ENCODE measurements around the gene MRPS12.
A peak's percentile ranks its signal among the peaks of the same experiment; 100 is the strongest.
"Not testable (repeated sequence)": the region's sequence is repeated elsewhere in the genome, so short reads cannot be mapped to it uniquely, and the experiment has no call there.

Gene MRPS12

DNA sequence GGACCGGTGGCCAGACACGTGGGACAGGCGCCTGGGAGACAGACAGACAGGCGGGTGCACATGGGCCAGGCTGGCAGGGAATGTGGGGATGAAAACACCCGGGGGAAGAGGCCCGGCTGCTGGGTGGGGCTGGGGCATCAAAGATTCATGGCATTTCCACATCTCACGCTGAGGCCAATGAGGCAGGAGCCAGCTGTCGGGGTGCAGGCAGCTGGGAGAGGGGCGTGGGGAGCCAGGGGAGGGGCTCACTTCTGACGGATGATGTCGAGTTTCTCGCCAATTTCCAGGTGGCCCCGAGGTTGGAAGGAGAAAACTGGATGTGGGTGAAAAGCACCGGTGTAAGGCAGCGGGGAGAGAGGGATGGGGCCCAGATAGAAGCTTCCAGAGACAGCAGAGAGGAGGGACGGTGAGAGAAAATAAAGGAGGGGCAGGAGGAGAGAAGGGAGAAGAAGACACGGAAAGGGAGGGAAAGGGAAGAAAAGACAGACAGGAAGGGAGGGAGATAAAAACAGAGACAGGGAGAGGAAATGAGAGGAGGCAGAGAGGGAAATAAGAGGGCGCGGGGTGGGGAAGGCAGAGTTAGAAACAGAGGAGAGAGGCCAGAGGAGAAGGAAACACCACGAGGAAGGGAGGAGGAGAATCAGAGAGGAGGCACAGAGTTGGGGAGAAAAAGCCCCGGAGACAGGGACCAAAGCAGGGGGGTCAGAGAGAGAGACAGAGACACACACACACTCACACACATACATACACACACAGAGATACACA is 10.7 kb upstream of the MRPS12 start:
- no peaks in the 10 kb centered on the region for H3K4me1 Mint-ChIP-seq
- no peaks in the 10 kb centered on the region for H3K27me3 Mint-ChIP-seq
- H3K27ac Mint-ChIP-seq: no peak overlapping the region
- ATAC-seq: no peak
- H3K36me3 Mint-ChIP-seq: peaks cover 23% of the 10 kb centered on the region
- H3K4me3 Mint-ChIP-seq: no peak overlapping the region
- no peaks in the 10 kb centered on the region for H3K9me3 Mint-ChIP-seq

DNA sequence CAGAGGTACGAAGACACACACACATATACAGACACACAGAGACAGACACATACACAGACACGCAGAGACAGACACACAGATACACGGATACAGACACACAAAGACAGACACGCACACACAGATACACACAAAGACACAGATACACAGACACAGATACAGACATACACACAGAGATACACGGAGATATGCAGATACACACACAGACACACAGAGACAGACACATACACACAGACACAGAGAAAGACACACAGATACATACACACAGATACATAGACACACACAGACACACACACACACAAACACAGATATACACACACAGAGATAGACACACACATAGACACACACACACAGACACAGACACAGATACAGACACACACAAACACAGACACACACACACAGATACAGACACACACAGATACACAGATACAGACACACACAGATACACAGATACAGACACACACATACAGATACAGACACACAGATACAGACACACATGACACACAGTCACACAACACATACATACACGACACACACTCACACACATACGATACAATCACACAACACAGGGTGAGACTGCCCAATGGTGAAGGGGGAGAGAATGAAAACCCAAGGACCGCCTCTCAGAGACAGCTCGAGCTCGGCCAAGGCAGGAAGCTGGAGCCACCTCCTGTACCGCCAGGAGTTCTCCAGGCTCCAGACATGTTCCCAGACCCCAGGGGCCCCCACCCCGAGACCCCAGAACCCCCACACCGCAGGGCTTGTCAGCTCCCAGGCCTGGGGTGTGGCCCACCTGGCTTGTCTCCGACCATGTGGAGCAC is 9.9 kb upstream of the MRPS12 start:
- Mint-ChIP-seq H3K4me3 (no peak overlapping the region), H3K4me1 (no peaks in the 10 kb centered on the region), H3K9me3 (no peaks in the 10 kb centered on the region), H3K36me3 (peaks cover 21% of the 10 kb centered on the region), H3K27ac (no peak overlapping the region), H3K27me3 (no peaks in the 10 kb centered on the region)
- ATAC-seq: no peak

DNA sequence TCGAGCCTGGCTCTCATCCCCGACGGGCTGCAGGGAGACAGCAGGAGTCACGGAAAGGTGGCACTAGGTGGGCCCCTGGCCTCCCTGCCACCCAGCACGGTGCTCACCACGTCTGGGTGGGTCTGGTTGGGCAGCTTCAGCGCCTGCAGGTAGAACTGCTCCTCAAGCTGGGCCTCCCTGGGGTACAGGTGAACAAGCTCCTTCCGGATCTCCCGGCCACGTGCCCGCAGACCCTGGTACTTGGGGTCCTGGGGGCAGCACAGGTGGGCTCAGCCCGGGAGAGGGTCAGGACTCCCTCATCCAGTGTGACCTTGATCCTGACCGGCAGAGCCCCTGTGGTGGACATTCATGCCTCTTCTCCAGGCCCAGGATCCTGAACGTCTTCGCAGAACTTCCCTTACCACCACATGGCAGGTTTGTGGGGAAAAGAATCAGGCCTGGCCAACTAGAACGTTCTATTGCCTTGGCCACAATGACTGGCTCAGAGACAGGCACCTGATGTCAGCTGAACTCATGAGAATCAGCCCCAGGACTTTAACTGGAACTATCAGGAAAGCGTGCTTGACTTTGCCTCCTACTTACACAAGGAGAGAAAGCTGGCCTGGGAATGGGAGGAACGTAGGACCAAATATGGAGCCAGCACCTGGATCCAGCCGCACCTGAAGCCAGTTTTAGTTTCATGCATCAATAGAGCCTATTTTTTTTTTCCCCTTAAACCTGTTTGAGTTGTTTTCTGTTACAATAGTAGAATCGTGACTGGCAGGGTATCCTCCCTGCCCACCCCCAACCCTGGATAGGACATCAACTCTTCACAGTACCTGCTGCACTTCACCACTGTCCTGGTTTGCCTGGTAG is 9.1 kb upstream of the MRPS12 start:
- H3K36me3 Mint-ChIP-seq: peaks cover 14% of the 10 kb centered on the region
- H3K27me3 Mint-ChIP-seq: no peaks in the 10 kb centered on the region
- no peaks in the 10 kb centered on the region for H3K9me3 Mint-ChIP-seq
- H3K27ac Mint-ChIP-seq: no peak overlapping the region
- H3K4me3 Mint-ChIP-seq: no peak overlapping the region
- ATAC-seq: peak; percentile 18
- H3K4me1 Mint-ChIP-seq: no peaks in the 10 kb centered on the region

GRCh38 chr19:38922482-38922881 is 8.3 kb upstream of the MRPS12 start:
- Mint-ChIP-seq H3K4me1 (no peaks in the 10 kb centered on the region), H3K9me3 (no peaks in the 10 kb centered on the region), H3K4me3 (no peak overlapping the region), H3K36me3 (peaks cover 14% of the 10 kb centered on the region), H3K27ac (no peak overlapping the region), H3K27me3 (no peaks in the 10 kb centered on the region)
- ATAC-seq: no peak

DNA sequence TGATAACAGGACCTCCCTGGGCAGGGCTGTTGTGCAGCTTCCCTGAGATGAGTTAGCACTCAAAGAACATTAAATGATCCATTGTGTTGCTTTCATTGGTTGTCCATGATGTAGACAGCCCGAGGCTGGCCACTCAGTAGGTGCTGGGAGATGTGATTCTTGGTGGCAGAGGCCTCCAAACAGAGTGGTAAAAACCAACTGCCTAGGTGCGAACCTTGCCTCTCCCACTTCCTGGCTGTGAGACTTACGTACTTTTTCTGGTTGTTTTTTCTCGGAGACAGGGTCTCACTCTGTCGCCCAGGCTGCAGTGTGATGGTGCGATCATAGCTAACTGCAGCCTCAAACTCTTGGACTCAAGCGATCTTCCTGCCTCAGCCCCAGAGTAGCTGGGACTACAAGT is 6.4 kb upstream of the MRPS12 start:
- Mint-ChIP-seq H3K27ac (no peak overlapping the region), H3K9me3 (no peaks in the 10 kb centered on the region), H3K36me3 (peaks cover 14% of the 10 kb centered on the region), H3K27me3 (no peaks in the 10 kb centered on the region), H3K4me1 (peaks cover 4% of the 10 kb centered on the region), H3K4me3 (no peak overlapping the region)
- ATAC-seq: no peak

DNA sequence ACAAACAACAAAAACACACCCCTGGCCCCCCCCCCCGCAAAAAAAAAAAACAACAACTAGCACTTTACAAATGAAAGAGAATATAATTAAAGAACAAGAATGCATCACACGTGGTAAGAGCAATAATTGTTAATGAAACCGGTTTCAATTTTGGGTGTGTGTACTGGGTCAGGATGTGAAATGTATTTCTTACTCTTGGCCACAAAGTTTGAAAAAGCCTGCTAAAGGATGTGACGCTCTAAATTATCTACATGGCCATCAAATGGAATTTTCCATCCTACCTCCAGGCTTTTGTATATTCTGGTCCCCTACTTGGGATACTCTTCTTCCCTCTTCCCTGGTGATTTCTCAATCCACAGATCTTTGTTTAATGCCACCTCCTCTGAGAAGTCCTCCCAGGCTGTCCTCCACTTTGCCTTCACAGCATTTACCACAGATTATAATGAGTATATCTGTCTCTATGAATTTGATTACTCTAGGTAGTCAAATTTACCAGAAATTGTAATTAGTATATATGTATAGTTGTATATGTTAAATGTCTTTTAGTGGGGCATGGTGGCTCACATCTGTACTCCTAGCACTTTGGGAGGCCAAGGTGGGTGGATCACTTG is 2.2 kb upstream of the MRPS12 start:
- H3K27ac Mint-ChIP-seq: peak overlapping the region; percentile 97
- H3K36me3 Mint-ChIP-seq: peaks cover 20% of the 10 kb centered on the region
- no peaks in the 10 kb centered on the region for H3K27me3 Mint-ChIP-seq
- no peak for ATAC-seq
- no peak overlapping the region for H3K4me3 Mint-ChIP-seq
- H3K9me3 Mint-ChIP-seq: no peaks in the 10 kb centered on the region
- H3K4me1 Mint-ChIP-seq: peaks cover 40% of the 10 kb centered on the region

DNA sequence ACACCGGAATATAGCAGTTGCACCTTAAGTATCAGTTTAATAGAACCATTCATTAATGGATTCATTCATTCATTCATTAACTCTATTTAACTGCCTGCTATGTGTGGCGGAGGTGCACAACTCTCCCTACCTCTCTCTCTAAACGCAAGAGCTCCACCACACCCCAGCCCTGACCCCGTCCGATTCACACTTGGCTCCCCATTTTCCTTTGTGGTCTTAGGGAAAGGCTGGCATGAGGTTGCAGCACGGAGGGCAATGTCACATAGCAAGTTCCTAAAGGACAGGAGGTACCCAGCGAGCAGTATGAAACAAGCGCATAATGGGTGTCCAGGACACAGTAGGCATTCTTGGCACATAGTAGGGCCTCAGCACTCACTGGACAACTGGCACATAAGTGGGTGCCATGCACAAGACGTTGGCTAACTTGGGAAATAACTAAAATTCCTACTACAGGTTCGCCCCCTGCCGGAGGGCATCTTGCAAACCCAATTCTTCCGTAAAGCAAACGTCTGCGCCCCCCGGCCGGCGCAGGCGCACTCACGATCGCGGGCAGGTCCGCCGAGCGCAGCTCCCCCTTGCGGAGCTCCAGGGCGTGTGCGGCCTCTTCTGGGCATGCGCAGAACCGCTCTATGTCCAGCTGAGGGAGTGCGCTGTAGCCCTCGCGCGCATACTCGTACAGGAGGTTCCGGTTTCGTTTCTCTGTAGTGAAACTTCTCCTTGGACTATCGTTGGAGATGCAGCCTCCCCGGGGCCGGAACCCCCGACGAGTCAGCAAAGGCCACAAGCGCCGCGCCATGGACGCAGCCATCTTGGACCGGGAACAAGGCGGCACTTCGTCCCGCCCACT is 592 bp upstream of the MRPS12 start, which contains the start of gene SARS2:
Gene SARS2 (minus strand): TSS at position 835 of the 847 bp plus-strand sequence. CDS start 27 bp downstream, at position 808.
- Mint-ChIP-seq H3K27me3 (no peaks in the 10 kb centered on the region), H3K4me1 (peaks cover 45% of the 10 kb centered on the region), H3K36me3 (peaks cover 33% of the 10 kb centered on the region), H3K27ac (peak within 1 kb of the TSS; percentile 97), H3K4me3 (peak within 1 kb of the TSS; percentile 82), H3K9me3 (peaks cover 4% of the 10 kb centered on the region)
- peak; percentile 82 for ATAC-seq

DNA sequence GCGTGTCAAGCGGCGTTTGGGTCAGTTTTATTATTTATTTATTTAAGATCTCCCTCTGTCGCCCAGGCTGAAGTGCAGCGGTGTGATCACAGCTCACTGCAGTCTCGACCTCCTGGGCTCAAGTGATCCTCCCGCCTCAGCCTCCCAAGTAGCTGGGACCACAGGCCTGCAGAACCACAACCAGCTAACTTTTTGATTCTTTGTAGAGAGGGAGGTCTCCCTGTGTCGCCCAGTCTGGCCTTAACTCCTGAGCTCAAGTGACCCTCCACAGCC is 713 bp downstream of the MRPS12 start:
- peak overlapping the region; percentile 82 for H3K4me3 Mint-ChIP-seq
- peak overlapping the region; percentile 97 for H3K27ac Mint-ChIP-seq
- H3K4me1 Mint-ChIP-seq: peaks cover 45% of the 10 kb centered on the region
- no peaks in the 10 kb centered on the region for H3K27me3 Mint-ChIP-seq
- peaks cover 39% of the 10 kb centered on the region for H3K36me3 Mint-ChIP-seq
- H3K9me3 Mint-ChIP-seq: peaks cover 4% of the 10 kb centered on the region
- ATAC-seq: no peak

GRCh38 chr19:38932425-38933179 is 1.9 kb downstream of the MRPS12 start:
- peaks cover 39% of the 10 kb centered on the region for H3K36me3 Mint-ChIP-seq
- H3K9me3 Mint-ChIP-seq: peaks cover 4% of the 10 kb centered on the region
- H3K4me3 Mint-ChIP-seq: peak overlapping the region; percentile 36
- H3K27ac Mint-ChIP-seq: no peak overlapping the region
- ATAC-seq: no peak
- H3K27me3 Mint-ChIP-seq: no peaks in the 10 kb centered on the region
- peaks cover 45% of the 10 kb centered on the region for H3K4me1 Mint-ChIP-seq

DNA sequence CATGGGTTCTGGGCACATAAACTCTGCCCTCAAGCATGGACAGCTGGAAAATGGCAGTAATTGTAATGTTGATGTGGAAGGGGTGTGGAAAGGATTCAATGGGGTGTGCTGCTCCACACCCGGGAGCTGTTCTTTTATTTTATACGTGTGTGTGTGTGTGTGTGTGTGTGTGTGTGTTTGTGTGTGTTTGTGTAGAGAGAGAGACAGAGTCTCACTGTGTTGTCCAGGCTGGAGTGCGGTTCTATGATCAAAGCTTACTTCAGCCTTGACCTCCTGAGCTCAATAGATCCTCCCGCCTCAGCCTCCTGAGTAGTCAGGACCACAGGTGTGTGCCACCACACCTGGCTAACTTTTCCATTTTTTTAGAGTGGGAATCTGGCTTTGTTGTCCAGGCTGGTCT is 2.8 kb downstream of the MRPS12 start:
- H3K27ac Mint-ChIP-seq: no peak overlapping the region
- peaks cover 4% of the 10 kb centered on the region for H3K9me3 Mint-ChIP-seq
- H3K4me1 Mint-ChIP-seq: peaks cover 45% of the 10 kb centered on the region
- H3K4me3 Mint-ChIP-seq: no peak overlapping the region
- no peaks in the 10 kb centered on the region for H3K27me3 Mint-ChIP-seq
- H3K36me3 Mint-ChIP-seq: peaks cover 39% of the 10 kb centered on the region
- ATAC-seq: no peak

GRCh38 chr19:38939957-38940356 is 9.2 kb downstream of the MRPS12 start:
- H3K9me3 Mint-ChIP-seq: peaks cover under 1% of the 10 kb centered on the region
- H3K4me3 Mint-ChIP-seq: no peak overlapping the region
- H3K36me3 Mint-ChIP-seq: peaks cover 12% of the 10 kb centered on the region
- no peaks in the 10 kb centered on the region for H3K4me1 Mint-ChIP-seq
- H3K27me3 Mint-ChIP-seq: peaks cover 28% of the 10 kb centered on the region
- ATAC-seq: no peak
- no peak overlapping the region for H3K27ac Mint-ChIP-seq

DNA sequence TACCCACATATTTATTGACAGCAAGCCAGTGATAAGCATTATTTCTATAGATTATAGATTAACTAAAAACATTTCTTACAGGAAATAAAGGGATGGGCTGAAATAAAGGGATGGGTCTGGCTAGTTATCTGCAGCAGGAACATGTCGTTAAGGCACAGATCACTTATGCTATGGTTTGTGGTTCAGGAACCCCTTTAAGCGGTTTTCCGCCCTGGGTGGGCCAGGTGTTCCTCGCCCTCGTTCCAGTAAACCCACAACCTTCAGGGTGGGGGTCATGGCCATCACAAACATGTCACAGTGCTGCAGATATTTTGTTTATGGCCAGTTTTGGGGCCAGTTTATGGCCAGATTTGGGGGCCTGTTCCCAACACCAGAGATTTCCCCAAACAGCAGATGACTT is 10.7 kb downstream of the MRPS12 start:
- peaks cover 31% of the 10 kb centered on the region for H3K27me3 Mint-ChIP-seq
- H3K4me1 Mint-ChIP-seq, H3K9me3 Mint-ChIP-seq, H3K36me3 Mint-ChIP-seq, H3K27ac Mint-ChIP-seq, H3K4me3 Mint-ChIP-seq, ATAC-seq: not testable (repeated sequence)

GRCh38 chr19:38941979-38942378 is 11.2 kb downstream of the MRPS12 start:
- no peak for ATAC-seq
- no peaks in the 10 kb centered on the region for H3K9me3 Mint-ChIP-seq
- no peaks in the 10 kb centered on the region for H3K36me3 Mint-ChIP-seq
- H3K27me3 Mint-ChIP-seq: peaks cover 36% of the 10 kb centered on the region
- H3K4me3 Mint-ChIP-seq: no peak overlapping the region
- H3K4me1 Mint-ChIP-seq: no peaks in the 10 kb centered on the region
- no peak overlapping the region for H3K27ac Mint-ChIP-seq
